Esophagus squamous epithelium (tissue), 4 donors: ENCODE measurements around the gene NLRP11.

Experiments
- CTCF ChIP-seq, 6 experiments: fragments of 450-650 bp in 4 of 6; fragments of 200-600 bp in 2 of 6; sonication (generic) in 2 of 6; IDR thresholded peaks; one replicate each; pipeline ENCODE4 v1.5.1; 2016 to 2019; ENCODE audit warnings: antibody characterized with exemption in 6 of 6, mild to moderate bottlenecking in 4 of 6, moderate library complexity in 4 of 6
- POLR2A ChIP-seq, 4 donors: fragments of 450-650 bp; IDR thresholded peaks; one replicate each; pipeline ENCODE4 v1.6.1; 2017; ENCODE audit warnings: antibody characterized with exemption in 4 of 4, mild to moderate bottlenecking in 4 of 4, moderate library complexity in 3 of 4

- TF ChIP-seq CTCF (IDR thresholded peaks at IDR 0.05) (no peak), POLR2A (IDR thresholded peaks at IDR 0.05) (no peak)
Measured at GRCh38 chr19:55857149-55857548, 25.4 kb upstream of the NLRP11 start.
